Caco-2 (cell line): ENCODE results near the gene IDH2. TPM values are rescaled to one million over a fixed set of nuclear protein-coding genes. Genes with fewer than 3 reads are reported as not detected.

Source experiments
- BruUV-seq: library from RNA; stranded (reverse); fragments of 400-500 nt; replicated peaks from 2 replicates; lab custom pipeline; 2021; lab: Mats Ljungman, UMichigan
- CTCF ChIA-PET: fragments of 300-600 bp; sonication (Branson Sonifier 250); formaldehyde crosslinking; loops from one replicate; lab custom pipeline; 2022; ENCODE audit warnings: antibody characterized with exemption; lab: Charles Lee
- POLR2A ChIA-PET: fragments of 300-600 bp; sonication (Branson Sonifier 250); formaldehyde crosslinking; loops from one replicate; lab custom pipeline; 2022; ENCODE audit warnings: antibody characterized with exemption; lab: Charles Lee
- DNase-seq, 2 experiments: peaks; one replicate each; pipeline versions ENCODE4 v3.0.0 to v3.0.0-alpha.2; 2020 to 2022
- H3K27me3 ChIP-seq: replicated peaks from 2 replicates; pipeline ENCODE4 v1.6.0; 2011; ENCODE audit warnings: low read length; ENCODE audit not compliant: control insufficient read depth, insufficient read depth
- H3K36me3 ChIP-seq: 2 replicates; pipeline ENCODE4 v1.5.1; 2011; ENCODE audit warnings: low read length; ENCODE audit not compliant: control insufficient read depth, insufficient read depth
- H3K4me1 ChIP-seq: fragments of 250-450 bp; sonication (Bioruptor Pico); 2 replicates; pipeline ENCODE4 v1.5.1; 2020; ENCODE audit warnings: mild to moderate bottlenecking
- H3K4me3 ChIP-seq: 2 replicates; pipeline ENCODE4 v1.5.1; 2011; ENCODE audit warnings: low read depth, mild to moderate bottlenecking, control low read depth, low read length
- H3K9me3 ChIP-seq: fragments of 250-450 bp; sonication (Bioruptor Pico); 2 replicates; pipeline ENCODE4 v1.5.1; 2020; ENCODE audit warnings: mild to moderate bottlenecking, moderate library complexity
- H3K27ac Mint-ChIP-seq: one replicate; pipeline ENCODE4 v1.8.0; 2022; ENCODE audit warnings: mixed read lengths; ENCODE audit not compliant: unreplicated experiment
- H3K27me3 Mint-ChIP-seq: one replicate; pipeline ENCODE4 v1.8.0; 2022; ENCODE audit warnings: mixed read lengths; ENCODE audit not compliant: insufficient read depth, unreplicated experiment
- H3K36me3 Mint-ChIP-seq: one replicate; pipeline ENCODE4 v1.8.0; 2022; ENCODE audit warnings: mild to moderate bottlenecking, mixed read lengths; ENCODE audit not compliant: insufficient read depth, unreplicated experiment
- H3K4me1 Mint-ChIP-seq: one replicate; pipeline ENCODE4 v1.8.0; 2022; ENCODE audit warnings: low read depth, mixed read lengths; ENCODE audit not compliant: unreplicated experiment
- H3K4me3 Mint-ChIP-seq: one replicate; pipeline ENCODE4 v1.8.0; 2022; ENCODE audit warnings: mild to moderate bottlenecking, moderate library complexity, mixed read lengths; ENCODE audit not compliant: unreplicated experiment
- H3K9me3 Mint-ChIP-seq: one replicate; pipeline ENCODE4 v1.8.0; 2022; ENCODE audit warnings: mixed read lengths; ENCODE audit not compliant: unreplicated experiment
- CTCF ChIP-seq, 2 experiments: fragments of 200-600 bp in 1 of 2; IDR thresholded peaks; 1 replicate in 1 of 2; 2 replicates in 1 of 2; pipeline versions ENCODE4 v1.5.1 to v1.8.0; 2011 to 2022; ENCODE audit warnings: antibody characterized with exemption in 1 of 2, control low read depth in 1 of 2, inconsistent platforms in 1 of 2, low read depth in 1 of 2, low read length in 1 of 2, mild to moderate bottlenecking in 1 of 2, moderate library complexity in 1 of 2; ENCODE audit not compliant: insufficient read depth in 1 of 2, severe bottlenecking in 1 of 2, unreplicated experiment in 1 of 2
- intact Hi-C: fragments of 100-400 bp; cut with micrococcal nuclease; formaldehyde crosslinking; loops from one replicate; pipeline ENCODE4 v1.10.0; 2022; ENCODE audit not compliant: unreplicated experiment
- total RNA-seq: library from RNA; stranded (reverse); gene quantifications from 2 replicates; pipeline ENCODE4 v1.2.3, GENCODE V29; 2022

IDH2 gene
- total RNA-seq, 1 experiment from 2014 or later: 28.7 TPM

- no peaks in the 10 kb centered on the region for H3K27me3 Mint-ChIP-seq
- Histone ChIP-seq H3K9me3 (no peaks in the 10 kb centered on the region), H3K4me1 (no peaks in the 10 kb centered on the region), H3K27me3 (no peaks in the 10 kb centered on the region), H3K36me3 (no peaks in the 10 kb centered on the region), H3K4me3 (no peak overlapping the region)
- H3K27ac Mint-ChIP-seq: no peak overlapping the region
- no peak for TF ChIP-seq CTCF (IDR thresholded peaks at IDR 0.05; ENCODE audit: insufficient read depth in 1 of 2, low read depth in 1 of 2, low read length in 1 of 2, severe bottlenecking in 1 of 2, unreplicated experiment in 1 of 2)
- DNase-seq: no peak
- peaks cover 5% of the 10 kb centered on the region for H3K4me1 Mint-ChIP-seq
- H3K9me3 Mint-ChIP-seq: no peaks in the 10 kb centered on the region
- ChIA-PET POLR2A (no interaction called here), CTCF (no interaction called here)
- no TSS peak for BruUV-seq
- H3K36me3 Mint-ChIP-seq: no peaks in the 10 kb centered on the region
- H3K4me3 Mint-ChIP-seq: no peak overlapping the region
- intact Hi-C loops: no loop called here
These were observed 43.5 kb downstream of the IDH2 start for GRCh38 chr15:90058775-90059174.

DNA sequence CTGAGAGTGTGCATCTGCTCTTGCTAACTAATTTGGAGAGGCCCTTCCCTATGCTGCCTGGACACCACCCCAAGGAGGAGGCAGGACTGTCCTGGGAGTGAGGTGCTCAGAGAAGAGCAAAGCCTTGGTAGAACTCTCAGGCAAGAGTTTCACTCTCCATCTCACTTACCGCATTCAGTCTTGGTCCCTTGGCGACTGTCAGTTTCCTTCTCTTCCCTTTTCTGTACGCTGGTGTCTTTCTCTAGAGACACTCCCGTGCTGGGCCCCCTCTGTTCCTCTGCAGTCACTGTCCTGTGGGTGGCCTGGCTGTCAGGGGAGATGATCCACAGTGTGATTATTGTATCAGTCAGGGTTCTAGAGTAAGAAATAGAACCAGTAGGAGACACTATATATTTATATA, 44.0 kb downstream of the IDH2 start:
- no TSS peak for BruUV-seq
- TF ChIP-seq CTCF (IDR thresholded peaks at IDR 0.05; ENCODE audit: insufficient read depth in 1 of 2, low read depth in 1 of 2, low read length in 1 of 2, severe bottlenecking in 1 of 2, unreplicated experiment in 1 of 2): no peak
- Mint-ChIP-seq H3K36me3 (no peaks in the 10 kb centered on the region), H3K4me3 (no peak overlapping the region), H3K4me1 (peaks cover 7% of the 10 kb centered on the region), H3K27me3 (no peaks in the 10 kb centered on the region), H3K27ac (no peak overlapping the region), H3K9me3 (no peaks in the 10 kb centered on the region)
- H3K27me3 ChIP-seq: no peaks in the 10 kb centered on the region
- H3K9me3 ChIP-seq: no peaks in the 10 kb centered on the region
- ChIA-PET CTCF (no interaction called here), POLR2A (no interaction called here)
- no peak overlapping the region for H3K4me3 ChIP-seq
- DNase-seq: no peak
- no peaks in the 10 kb centered on the region for H3K36me3 ChIP-seq
- no peaks in the 10 kb centered on the region for H3K4me1 ChIP-seq
- intact Hi-C loops: no loop called here

DNA sequence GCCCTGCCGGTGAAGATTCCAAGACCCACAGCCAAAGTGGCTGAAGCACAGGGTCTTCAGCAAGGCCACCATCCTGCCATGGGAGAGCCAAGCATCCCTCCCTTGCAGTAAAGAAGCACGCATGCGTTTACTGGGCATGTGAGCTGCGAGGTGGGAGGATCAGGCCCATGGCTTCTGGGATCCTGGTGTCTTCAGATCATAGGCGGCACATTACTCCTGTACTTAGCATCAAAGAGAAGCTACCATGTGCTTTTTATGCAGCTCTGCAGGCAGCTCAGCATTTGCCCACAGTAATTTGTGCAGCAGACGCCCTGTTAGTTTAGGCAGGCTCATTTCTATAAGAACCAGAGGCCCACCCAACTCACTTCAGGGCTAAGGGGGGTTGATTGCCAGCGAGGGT, 45.7 kb downstream of the IDH2 start:
- H3K36me3 ChIP-seq: no peaks in the 10 kb centered on the region
- peaks cover 7% of the 10 kb centered on the region for H3K4me1 Mint-ChIP-seq
- H3K4me3 Mint-ChIP-seq: no peak overlapping the region
- no peaks in the 10 kb centered on the region for H3K27me3 Mint-ChIP-seq
- H3K4me1 ChIP-seq: no peaks in the 10 kb centered on the region
- H3K4me3 ChIP-seq: no peak overlapping the region
- no peaks in the 10 kb centered on the region for H3K9me3 Mint-ChIP-seq
- intact Hi-C loops: no loop called here
- CTCF ChIA-PET: no interaction called here
- H3K9me3 ChIP-seq: no peaks in the 10 kb centered on the region
- POLR2A ChIA-PET: no interaction called here
- DNase-seq: no peak
- no TSS peak for BruUV-seq
- H3K27me3 ChIP-seq: no peaks in the 10 kb centered on the region
- no peaks in the 10 kb centered on the region for H3K36me3 Mint-ChIP-seq
- no peak for TF ChIP-seq CTCF (IDR thresholded peaks at IDR 0.05; ENCODE audit: insufficient read depth in 1 of 2, low read depth in 1 of 2, low read length in 1 of 2, severe bottlenecking in 1 of 2, unreplicated experiment in 1 of 2)
- no peak overlapping the region for H3K27ac Mint-ChIP-seq
